G401 (cell line): ENCODE results near the gene MAP6. TPM values are rescaled to one million over a fixed set of nuclear protein-coding genes. Genes with fewer than 3 reads are reported as not detected.

Experiments used
- DNase-seq: peaks from one replicate; pipeline ENCODE4 v3.0.0-alpha.2; 2015; ENCODE audit warnings: low spot score
- in situ Hi-C: cut with HindIII; loops from 2 replicates; pipeline ENCODE4 v1.10.0; 2016; ENCODE audit warnings: low sequenced_read_pairs, mixed read lengths
- total RNA-seq: library from RNA; depleted of rRNA; stranded (reverse); fragments of >200 nt; shearing (Covaris generic); gene quantifications from 2 replicates; pipeline ENCODE4 v1.2.3, GENCODE V29; 2014

The MAP6 gene
- total RNA-seq, 1 experiment from 2014 or later, result 1.6 TPM

GRCh38 chr11:75562048-75562835, 106.6 kb downstream of the MAP6 start, which contains the start of gene SERPINH1:
Gene SERPINH1 (plus strand): TSS chr11:75562253. CDS start chr11:75566350, 4,097 bp downstream.
- DNase-seq, result peak; percentile 84
- in situ Hi-C loops, result no loop called here

- DNase-seq, result no peak
- in situ Hi-C loops, result no loop called here
Observed at GRCh38 chr11:75561426-75562047, 107.3 kb downstream of the MAP6 start.

- in situ Hi-C loops, result no loop called here
- no peak for DNase-seq
Observed at GRCh38 chr11:75560644-75561043, 108.2 kb downstream of the MAP6 start.

GRCh38 chr11:75558939-75559843, 109.6 kb downstream of the MAP6 start:
- DNase-seq, result peak; percentile 46
- in situ Hi-C loops, result no loop called here

GRCh38 chr11:75557666-75558494, 111.0 kb downstream of the MAP6 start:
- no peak for DNase-seq
- in situ Hi-C loops, result no loop called here

- in situ Hi-C loops, result no loop called here
- DNase-seq, result no peak
Observed at GRCh38 chr11:75556275-75556674, 112.6 kb downstream of the MAP6 start.

- in situ Hi-C loops, result no loop called here
- no peak for DNase-seq
Observed at GRCh38 chr11:75555079-75555811, 113.6 kb downstream of the MAP6 start.

GRCh38 chr11:75554258-75555022, 114.4 kb downstream of the MAP6 start:
- in situ Hi-C loops, result no loop called here
- peak; percentile 53 for DNase-seq

- no peak for DNase-seq
- in situ Hi-C loops, result no loop called here
Observed at GRCh38 chr11:75553889-75554257, 115.0 kb downstream of the MAP6 start.

- no peak for DNase-seq
- in situ Hi-C loops, result no loop called here
Observed at GRCh38 chr11:75553182-75553581, 115.7 kb downstream of the MAP6 start.

GRCh38 chr11:75549370-75549958, 119.4 kb downstream of the MAP6 start:
- DNase-seq, result no peak
- in situ Hi-C loops, result no loop called here

GRCh38 chr11:75548595-75549272, 120.1 kb downstream of the MAP6 start:
- in situ Hi-C loops, result no loop called here
- no peak for DNase-seq

- in situ Hi-C loops, result no loop called here
- DNase-seq, result peak; percentile 73
Observed at GRCh38 chr11:75547617-75548058, 121.2 kb downstream of the MAP6 start.

- no peak for DNase-seq
- in situ Hi-C loops, result no loop called here
Observed at GRCh38 chr11:75547177-75547576, 121.7 kb downstream of the MAP6 start.

- in situ Hi-C loops, result no loop called here
- no peak for DNase-seq
Observed at GRCh38 chr11:75543806-75544205, 125.0 kb downstream of the MAP6 start.

GRCh38 chr11:75542088-75542438, 126.8 kb downstream of the MAP6 start:
- in situ Hi-C loops, result no loop called here
- DNase-seq, result no peak
